EL (cell line): ENCODE results near the gene ROBO1.
"Not testable (repeated sequence)": the region's sequence is repeated elsewhere in the genome, so short reads cannot be mapped to it uniquely, and the experiment has no call there.

Experiments used
- DNase-seq: peaks from one replicate; pipeline ENCODE4 v3.0.0-alpha.2; 2016

The ROBO1 gene

GRCh38 chr3:79217096-79217495, 550.7 kb downstream of the ROBO1 start:
- DNase-seq = no peak

DNA sequence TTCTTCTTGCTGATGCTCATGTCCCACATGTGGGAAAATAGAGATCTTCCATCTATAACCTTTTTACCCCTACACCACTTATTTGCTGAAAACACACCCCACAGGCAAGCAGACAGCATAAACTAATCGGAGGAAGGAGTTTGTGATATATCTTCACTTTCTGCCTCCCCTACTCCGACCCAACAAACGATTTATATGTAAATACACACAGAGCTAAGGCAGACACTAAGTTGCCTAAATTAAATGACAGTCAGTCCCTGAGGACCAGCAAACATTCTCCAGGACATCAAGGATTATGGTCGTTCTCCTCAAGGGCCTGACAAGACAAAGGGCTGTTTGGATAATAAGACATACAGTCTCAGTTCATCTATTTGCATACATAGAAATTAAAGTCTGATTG, 552.5 kb downstream of the ROBO1 start:
- no peak for DNase-seq

DNA sequence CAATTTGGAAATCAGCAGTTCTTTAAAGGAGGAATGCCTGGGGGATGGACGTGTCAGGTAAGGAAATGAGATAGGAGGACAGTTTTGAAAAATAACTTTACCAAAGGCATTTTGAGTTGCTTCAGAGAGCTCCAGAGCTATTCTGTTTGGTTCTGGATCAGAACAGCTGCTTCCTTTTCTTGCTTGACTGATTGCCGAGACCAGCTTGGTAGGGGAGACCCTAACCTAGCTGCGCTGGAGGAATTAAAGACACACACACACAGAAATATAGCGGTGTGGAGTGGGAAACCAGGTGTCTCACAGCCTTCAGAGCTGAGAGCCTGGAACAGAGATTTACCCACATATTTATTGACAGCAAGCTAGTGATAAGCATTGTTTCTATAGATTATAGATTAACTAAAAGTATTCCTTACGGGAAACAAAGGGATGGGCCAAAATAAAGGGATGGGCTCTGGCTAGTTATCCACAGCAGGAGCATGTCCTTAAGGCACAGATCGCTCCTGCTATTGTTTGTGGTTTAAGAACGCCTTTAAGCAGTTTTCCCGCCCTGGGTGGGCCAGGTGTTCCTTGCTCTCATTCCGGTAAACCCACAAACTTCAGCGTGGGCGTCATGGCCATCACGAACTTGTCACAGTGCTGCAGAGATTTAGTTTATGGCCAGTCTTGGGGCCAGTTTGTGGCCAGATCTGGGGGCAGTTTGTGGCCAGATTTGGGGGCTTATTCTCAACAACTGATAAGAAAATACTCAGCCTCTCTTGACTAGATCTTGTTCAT, 556.0 kb downstream of the ROBO1 start:
- no peak for DNase-seq

DNA sequence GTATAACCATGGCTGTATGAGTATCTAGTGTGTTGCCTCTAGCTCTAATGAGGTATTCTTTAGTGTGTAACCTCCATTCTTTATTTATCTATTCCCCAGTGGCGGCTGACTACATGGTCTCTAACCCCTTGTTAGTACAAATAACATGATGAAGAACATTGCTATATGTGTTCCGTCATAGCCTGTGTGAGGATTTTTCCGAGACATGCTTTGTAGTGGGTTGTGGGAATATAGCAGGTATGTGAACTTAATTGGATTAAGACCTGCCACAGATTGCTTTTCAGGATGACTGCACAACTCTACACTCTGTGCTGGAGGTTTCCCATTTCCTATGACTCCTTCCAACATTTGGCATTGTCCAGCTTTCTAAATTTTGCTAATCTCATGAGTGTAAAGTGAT, 563.4 kb downstream of the ROBO1 start:
- DNase-seq = no peak

DNA sequence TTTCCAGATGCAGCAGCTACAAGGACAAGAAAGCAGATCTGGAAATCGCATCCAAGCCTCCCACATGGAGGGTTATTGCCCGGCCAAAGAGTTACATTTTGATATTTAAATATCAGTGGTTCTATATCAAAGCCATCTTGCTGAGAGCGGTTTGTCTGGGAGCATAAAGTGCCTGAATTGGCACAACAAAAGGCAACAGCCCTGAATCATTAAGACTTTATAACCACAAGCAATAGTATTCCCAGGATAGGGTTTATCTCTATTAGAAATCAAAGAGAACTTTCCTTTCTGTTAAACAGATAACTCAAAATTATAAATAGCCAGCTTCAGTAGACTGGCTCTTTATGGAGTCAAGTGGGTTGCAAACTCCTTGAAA, 564.7 kb downstream of the ROBO1 start:
- no peak for DNase-seq

- no peak for DNase-seq
Measured at GRCh38 chr3:79202471-79203143, 565.2 kb downstream of the ROBO1 start.

DNA sequence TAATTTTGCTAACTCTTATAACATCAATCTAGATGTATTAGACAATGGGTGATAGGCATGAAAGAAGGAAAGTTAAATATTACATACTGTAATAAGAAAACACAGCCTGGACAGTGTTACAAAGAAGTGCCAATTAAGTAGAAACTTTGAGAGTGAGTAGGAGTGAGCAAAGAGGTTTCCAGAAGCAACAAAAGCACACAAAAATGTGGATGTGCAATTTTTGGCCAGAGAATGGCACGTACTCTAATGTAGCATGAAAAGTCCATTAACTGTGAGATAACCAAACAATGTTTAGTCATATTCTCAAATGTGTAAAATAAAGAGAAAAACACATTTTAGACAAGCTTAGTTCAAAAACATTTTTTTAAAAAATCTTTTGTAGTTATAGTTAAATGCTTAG, 567.3 kb downstream of the ROBO1 start:
- DNase-seq = peak; percentile 2

- no peak for DNase-seq
Measured at GRCh38 chr3:79199966-79200365, 567.8 kb downstream of the ROBO1 start.

GRCh38 chr3:79187426-79187825, 580.4 kb downstream of the ROBO1 start:
- no peak for DNase-seq

DNA sequence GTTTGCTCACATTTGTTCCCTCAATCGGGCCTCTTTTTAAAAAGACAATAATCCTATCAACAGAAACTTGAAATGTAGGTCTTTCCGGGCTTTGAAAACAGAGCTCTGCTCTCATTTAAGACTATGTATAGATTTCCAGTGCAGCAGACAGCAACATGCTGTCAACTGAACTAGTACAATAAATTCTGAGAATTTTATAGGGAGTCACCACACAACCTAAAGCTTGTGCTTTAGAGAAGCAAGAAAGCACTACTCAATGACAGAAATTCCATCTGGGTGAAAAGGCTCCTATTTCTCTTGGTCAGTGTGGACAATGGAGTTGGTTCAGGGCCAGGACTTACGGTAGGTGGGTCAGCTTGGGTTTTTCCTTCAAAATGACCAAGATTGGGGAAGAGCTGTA, 583.5 kb downstream of the ROBO1 start:
- no peak for DNase-seq

GRCh38 chr3:79183496-79183895, 584.3 kb downstream of the ROBO1 start:
- no peak for DNase-seq

DNA sequence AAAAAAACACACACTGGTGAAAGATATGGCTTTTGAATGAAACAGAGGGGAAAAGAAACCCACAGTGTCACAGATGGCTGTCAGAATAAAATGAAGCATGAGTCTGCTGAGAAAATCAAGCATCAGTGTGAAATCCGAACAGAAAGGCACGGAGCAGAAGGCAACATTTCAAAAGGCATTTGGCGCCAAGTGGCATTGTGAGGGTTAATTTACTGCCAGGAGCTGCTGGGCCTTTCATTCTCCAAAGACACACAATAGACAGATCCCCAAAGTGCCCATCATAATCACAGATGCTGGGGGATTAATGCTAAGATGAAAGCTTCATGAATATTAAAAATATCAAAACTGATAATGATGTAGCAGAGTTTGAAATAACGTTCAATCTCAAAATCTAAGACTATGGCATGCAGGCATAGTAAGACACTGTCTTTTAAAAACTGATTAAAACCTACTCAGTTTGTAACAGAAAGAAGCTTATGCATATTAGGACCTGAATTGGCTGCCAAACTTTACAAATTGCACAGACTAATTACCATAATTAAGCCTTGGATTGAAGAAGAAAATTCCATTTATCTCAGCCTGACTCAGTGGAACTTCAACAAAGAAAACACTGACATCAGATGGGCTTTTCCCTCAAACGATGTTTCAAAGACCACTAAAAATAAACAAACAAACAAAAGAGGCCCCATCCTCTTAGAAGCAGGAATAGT, 589.2 kb downstream of the ROBO1 start:
- no peak for DNase-seq

GRCh38 chr3:79175870-79176269, 591.9 kb downstream of the ROBO1 start:
- DNase-seq = no peak

DNA sequence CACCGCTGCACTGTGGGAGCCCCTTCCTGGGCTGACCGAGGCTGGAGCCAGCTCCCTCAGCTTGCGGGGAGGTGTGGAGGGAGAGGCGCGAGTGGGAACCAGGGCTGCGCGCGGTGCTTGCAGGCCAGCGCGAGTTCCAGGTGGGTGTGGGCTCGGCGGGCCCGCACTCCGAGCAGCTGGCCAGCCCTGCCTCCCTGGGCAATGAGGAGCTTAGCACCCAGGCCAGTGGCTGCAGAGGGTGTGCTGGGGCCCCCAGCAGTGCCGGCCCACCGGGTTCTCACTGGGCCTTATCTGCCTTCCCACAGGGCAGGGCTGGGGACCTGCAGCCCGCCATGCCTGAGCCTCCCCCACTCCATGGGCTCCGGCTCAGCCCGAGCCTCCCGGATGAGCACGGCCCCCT, 594.5 kb downstream of the ROBO1 start:
- not testable (repeated sequence) for DNase-seq

DNA sequence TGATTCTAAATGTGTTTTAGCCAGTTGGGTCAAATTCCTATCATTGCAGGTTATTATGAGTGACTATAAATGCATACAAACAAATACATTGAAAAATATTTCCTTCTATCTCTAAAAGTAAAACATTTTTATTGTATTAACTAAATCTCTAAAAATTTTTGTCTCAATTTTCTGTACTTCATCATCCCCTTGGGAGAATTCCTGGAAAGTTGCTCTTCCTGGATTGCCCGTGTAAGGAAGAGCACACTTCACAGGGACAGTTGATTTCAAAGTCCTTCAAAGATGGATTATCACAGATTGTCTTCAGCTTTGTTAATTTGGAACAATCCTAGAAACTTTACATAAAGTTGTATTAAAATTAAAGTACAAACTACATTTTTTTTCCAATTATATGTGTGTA, 595.6 kb downstream of the ROBO1 start:
- DNase-seq = peak; percentile 41

DNA sequence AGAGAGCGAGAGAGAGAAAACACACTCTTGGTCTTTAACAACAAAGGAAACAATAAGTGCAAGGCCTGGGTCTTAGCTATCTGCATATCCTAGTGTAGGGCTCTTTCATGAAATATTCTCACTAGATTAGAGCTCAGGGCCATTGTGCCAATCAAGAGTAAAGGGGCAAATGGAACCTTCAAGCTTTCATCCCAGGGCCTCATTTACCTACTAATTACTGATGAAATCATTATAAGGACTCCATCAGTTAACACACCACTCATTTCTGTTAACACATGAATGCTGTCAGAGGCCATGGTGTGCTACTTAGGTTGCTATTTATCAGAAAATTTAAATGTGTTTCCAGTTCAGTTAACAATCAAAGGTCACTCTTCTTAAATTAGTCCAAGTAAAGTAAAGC, 597.8 kb downstream of the ROBO1 start:
- no peak for DNase-seq

- peak; percentile 93 for DNase-seq
Measured at GRCh38 chr3:79167651-79168416, 600.0 kb downstream of the ROBO1 start.

- DNase-seq = no peak
Measured at GRCh38 chr3:79162653-79163052, 605.1 kb downstream of the ROBO1 start.

DNA sequence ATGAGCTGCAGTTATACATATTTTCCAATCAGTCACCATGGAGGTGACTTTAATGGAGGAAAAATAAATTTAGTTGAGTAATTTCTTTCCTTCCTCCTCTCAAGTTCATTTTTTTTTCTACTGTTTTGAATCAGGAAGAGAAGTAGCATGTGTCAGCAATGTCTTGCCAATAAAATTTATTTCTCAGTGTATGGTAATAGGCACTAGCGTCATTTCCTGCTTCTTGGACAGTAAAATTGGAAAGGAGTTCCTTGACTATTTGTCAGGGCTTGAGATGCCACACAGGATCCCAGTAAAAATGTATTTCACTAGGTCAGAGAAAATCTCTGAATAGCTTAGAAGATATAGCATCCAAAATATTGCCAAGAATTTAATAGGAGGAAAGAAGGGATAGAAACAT, 605.9 kb downstream of the ROBO1 start:
- DNase-seq = peak; percentile 45

- DNase-seq = no peak
Measured at GRCh38 chr3:79160421-79160820, 607.4 kb downstream of the ROBO1 start.

DNA sequence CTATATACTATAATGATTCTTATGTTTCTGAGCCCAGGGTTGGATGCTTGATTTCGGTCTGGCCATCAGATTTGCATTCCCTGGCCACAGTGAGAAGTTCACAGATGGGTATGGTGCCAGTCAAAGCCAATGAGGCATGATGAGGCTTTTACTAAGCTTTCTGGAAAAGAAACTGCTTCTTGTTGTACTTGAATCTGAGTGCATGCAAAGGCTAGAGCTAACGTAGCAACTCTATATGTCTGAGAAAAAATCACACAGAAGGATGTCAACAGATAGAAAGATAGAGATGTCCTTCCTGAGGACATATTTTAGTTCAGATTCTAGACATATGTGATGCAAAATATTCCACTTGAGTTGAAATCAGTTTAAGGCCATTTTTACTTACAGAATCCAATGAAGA, 608.1 kb downstream of the ROBO1 start:
- DNase-seq = no peak

GRCh38 chr3:79157191-79157590, 610.6 kb downstream of the ROBO1 start:
- no peak for DNase-seq

DNA sequence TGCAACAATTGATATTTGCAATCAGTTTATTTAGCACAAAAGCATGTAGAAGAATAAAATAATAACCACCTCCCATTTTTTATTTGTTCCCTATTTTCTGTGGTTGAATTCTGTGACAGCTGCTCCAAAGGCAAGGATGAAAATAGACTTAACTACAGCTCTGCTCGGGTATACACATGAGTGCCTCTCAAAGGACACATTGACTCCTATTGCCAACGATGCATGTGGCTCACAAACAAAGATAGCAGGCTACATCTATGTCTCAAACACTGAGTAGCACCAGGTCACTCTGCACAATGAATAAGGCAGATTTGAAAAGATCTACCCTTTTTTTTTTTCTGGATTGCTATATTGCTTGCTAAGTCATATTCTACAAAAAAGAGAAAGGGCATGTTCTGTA, 612.9 kb downstream of the ROBO1 start:
- DNase-seq = no peak
